CMK (cell line): ENCODE results near the gene C6orf89.
"Not testable (repeated sequence)": the region's sequence is repeated elsewhere in the genome, so short reads cannot be mapped to it uniquely, and the experiment has no call there.

Experiments used
- DNase-seq: peaks from one replicate; pipeline ENCODE4 v3.0.0-alpha.2; 2010; ENCODE audit warnings: low read depth

The C6orf89 gene

GRCh38 chr6:36888115-36888643 is 2.4 kb downstream of the C6orf89 start:
- no peak for DNase-seq

GRCh38 chr6:36888654-36889481 is 3.1 kb downstream of the C6orf89 start:
- DNase-seq, result no peak

- no peak for DNase-seq
Observed at GRCh38 chr6:36890112-36890663, 4.4 kb downstream of the C6orf89 start.

GRCh38 chr6:36891153-36891552 is 5.4 kb downstream of the C6orf89 start:
- not testable (repeated sequence) for DNase-seq

- no peak for DNase-seq
Observed at GRCh38 chr6:36893976-36894932, 8.5 kb downstream of the C6orf89 start.

- no peak for DNase-seq
Observed at GRCh38 chr6:36897609-36898008, 11.9 kb downstream of the C6orf89 start.

- DNase-seq, result no peak
Observed at GRCh38 chr6:36904114-36904513, 18.4 kb downstream of the C6orf89 start.

GRCh38 chr6:36904851-36905393 is 19.2 kb downstream of the C6orf89 start:
- no peak for DNase-seq

GRCh38 chr6:36906539-36907325 is 21.0 kb downstream of the C6orf89 start:
- DNase-seq, result no peak

GRCh38 chr6:36907781-36908180 is 22.0 kb downstream of the C6orf89 start:
- DNase-seq, result no peak

GRCh38 chr6:36908747-36909146 is 23.0 kb downstream of the C6orf89 start:
- DNase-seq, result no peak

- DNase-seq, result peak; percentile 54
Observed at GRCh38 chr6:36912030-36912454, 26.3 kb downstream of the C6orf89 start.

- DNase-seq, result peak; percentile 40
Observed at GRCh38 chr6:36912586-36912985, 26.8 kb downstream of the C6orf89 start.

GRCh38 chr6:36913082-36913481 is 27.3 kb downstream of the C6orf89 start:
- DNase-seq, result no peak

- no peak for DNase-seq
Observed at GRCh38 chr6:36914227-36914794, 28.6 kb downstream of the C6orf89 start.

- no peak for DNase-seq
Observed at GRCh38 chr6:36915599-36915998, 29.8 kb downstream of the C6orf89 start.

GRCh38 chr6:36916126-36916525 is 30.4 kb downstream of the C6orf89 start:
- no peak for DNase-seq

GRCh38 chr6:36917541-36918193 is 31.9 kb downstream of the C6orf89 start:
- DNase-seq, result no peak

- DNase-seq, result no peak
Observed at GRCh38 chr6:36920049-36920448, 34.3 kb downstream of the C6orf89 start.

GRCh38 chr6:36920546-36920945 is 34.8 kb downstream of the C6orf89 start:
- no peak for DNase-seq
